Raji (cell line): ENCODE data around the gene VSX1.

ENCODE experiments used
- POLR2A ChIP-seq: IDR thresholded peaks from 2 replicates; pipeline ENCODE4 v1.6.1; 2011; ENCODE audit warnings: low read depth, low read length, control low read depth; ENCODE audit not compliant: insufficient read depth

The VSX1 gene

DNA sequence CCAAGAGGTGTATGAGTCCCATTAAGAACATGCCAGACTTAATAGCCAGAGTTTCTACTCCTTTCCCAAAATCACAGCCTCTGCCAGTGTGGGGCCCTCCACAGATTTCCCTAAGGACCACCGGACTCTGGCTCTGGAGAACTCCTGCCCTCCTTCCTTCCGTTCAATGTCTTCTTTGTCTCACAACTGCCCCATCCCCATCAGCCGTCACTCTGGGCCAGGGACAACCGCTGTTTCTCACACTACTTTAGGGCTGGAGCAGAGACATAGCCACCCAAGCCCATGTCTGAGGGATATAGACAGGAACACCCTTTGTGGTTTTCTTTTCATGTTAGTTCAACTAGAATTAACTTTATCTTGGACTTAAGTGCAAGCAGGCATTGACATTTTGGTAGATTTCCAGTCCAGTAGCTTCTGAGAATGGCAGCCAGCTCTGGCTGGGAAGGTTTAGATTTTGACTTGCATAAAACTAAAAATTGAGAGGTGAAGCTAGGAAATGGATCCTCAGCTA, 17.3 kb downstream of the VSX1 start:
- no peak for TF ChIP-seq POLR2A

DNA sequence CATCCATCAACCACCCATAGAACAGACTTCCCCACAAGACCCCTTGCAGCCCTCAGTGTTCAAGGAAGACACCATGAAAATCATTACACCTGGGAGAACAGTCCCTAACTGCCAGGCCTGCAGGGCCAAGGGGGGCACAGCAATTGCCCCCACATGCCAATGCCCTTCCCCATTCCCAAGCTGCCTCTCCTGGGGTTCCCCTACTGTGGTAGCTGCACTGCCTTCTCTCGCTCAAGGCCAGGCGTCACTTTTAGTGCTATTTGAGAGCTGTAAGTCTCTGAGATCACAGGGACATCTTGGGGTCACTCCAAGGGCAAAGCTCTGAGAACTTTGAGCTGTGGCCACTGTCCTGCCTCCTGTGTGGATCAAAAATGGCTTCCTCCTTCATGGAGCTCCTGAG, 18.0 kb downstream of the VSX1 start:
- TF ChIP-seq POLR2A: no peak

DNA sequence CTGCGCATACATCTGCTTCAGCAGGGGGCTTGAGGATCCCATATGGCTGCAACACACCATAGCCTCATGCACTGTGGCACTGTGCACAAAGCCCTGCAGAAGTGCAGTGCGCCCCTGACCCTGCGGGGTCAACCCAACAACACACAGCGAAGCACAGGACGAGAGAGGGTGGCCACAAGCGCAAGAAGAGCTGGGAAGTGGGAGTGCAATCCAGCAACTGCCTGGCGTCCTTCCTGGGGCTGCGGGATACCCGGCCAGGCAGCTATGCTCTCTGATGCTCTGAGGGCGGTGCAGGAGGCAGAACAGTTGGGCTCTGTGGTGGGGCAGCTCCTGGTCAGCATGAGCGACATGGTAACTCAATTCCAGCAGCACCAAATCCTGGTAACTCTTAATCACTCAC, 18.4 kb downstream of the VSX1 start:
- TF ChIP-seq POLR2A: no peak

DNA sequence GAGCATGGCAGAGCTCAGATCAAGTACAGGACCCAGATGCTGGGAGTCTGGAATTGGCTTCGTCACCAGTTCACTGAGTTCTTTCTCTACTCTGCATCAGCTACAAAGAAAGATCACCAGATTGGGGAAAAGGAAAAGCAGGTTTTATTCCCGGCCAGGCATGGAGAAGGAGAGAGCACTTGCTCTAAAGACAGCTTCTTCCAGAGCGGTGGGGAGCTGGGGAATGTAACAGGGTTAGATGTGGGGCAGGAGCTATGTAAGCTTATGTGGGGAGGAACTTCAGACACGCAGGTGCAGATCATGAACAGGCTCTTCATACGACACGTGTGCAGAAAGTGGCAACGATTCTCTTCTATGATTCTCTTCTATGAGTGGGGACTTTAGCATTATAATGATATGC, 19.1 kb downstream of the VSX1 start:
- TF ChIP-seq POLR2A: no peak

DNA sequence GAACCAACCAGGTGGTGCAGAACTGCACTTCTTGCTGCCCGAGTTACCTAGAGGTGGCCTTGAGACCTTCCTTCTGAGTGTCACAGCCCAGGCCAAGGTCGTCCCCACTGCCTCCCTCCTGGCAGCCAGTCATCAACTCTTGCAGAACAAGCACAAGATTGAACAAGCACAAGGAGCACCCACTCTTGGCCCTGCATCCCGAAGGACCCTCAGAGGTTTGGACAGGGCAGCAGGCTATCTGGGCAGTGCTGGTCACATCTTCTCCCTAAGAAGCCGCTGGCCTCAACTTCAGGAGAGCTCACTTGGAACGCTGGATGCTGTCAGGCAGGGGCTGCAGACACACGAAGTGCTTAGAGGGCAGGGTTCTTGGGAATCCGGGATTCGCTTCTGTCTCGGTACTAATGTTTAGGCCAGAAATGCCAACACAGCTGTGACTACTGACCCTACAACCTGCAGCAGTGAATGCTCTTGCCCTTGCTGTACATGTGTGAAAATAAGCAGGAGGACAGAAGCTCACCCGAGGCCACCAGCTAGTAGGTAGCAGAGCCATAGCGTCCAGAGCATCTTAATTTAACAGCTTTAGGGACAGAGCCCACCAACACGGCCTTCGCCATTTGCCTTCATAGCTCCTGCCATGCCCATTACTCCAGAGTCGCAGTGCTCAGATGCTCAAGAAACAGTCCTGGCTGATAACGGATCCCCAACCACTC, 20.0 kb downstream of the VSX1 start:
- no peak for TF ChIP-seq POLR2A

DNA sequence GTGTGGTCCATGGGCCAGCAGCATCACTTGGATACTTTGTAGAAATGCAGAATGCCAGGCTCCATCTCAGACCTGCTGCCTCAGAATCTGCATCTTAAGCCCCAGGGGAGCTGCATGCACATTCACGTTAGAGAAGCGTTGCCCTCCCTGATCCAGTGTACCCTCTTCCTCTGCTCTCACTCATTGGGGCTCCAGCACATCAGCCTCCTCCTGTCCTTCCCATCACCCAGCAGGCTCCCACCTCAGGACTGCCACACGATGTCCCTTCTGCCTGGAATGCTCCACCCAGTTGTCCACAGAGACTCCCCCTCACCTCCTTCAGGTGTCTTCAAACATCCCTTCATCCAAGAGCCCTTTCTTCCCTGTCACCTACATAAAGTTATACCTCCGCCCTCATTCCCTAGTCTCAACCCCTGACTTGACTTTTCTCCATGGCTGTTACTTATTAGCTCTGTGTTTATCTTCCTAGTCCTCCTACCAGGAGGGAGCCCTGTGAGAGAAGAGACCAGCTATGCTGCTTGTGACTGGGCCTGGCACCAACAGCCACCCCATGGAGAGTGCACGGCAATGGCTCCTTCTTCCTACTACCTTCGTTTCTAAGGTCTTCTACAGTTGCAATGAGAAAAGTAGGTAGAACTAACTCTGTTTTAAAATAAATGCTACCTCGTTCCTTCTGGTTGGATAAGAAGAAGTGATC, 20.7 kb downstream of the VSX1 start:
- TF ChIP-seq POLR2A: no peak

DNA sequence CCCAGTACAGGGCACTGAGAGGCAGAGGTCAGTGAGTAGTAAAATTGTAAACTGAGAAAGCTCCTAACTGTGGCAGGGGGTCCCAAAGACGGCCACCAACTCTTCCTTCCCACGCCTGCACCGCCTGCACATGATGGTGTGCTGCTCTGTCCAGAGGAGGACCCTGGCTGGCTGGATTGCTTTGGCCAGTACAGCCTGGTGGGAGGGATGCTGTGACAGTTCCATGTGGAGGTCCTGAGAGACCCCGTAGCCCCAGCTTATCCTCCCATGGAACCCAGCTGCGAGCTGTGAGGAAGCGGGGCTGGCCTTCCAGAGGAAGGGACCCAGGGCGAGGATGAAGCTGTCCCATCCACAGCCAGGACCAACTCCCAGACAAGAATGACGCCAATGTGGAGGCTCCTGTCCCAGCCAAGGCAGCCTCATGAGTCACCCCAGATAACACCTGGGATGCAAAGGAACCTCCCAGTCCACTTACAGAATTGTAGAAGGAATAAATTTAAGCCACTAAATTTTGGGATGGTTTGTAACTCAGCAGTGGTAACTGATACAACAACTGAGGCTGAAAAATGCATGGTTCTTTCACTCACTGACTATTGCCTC, 22.0 kb downstream of the VSX1 start:
- no peak for TF ChIP-seq POLR2A

DNA sequence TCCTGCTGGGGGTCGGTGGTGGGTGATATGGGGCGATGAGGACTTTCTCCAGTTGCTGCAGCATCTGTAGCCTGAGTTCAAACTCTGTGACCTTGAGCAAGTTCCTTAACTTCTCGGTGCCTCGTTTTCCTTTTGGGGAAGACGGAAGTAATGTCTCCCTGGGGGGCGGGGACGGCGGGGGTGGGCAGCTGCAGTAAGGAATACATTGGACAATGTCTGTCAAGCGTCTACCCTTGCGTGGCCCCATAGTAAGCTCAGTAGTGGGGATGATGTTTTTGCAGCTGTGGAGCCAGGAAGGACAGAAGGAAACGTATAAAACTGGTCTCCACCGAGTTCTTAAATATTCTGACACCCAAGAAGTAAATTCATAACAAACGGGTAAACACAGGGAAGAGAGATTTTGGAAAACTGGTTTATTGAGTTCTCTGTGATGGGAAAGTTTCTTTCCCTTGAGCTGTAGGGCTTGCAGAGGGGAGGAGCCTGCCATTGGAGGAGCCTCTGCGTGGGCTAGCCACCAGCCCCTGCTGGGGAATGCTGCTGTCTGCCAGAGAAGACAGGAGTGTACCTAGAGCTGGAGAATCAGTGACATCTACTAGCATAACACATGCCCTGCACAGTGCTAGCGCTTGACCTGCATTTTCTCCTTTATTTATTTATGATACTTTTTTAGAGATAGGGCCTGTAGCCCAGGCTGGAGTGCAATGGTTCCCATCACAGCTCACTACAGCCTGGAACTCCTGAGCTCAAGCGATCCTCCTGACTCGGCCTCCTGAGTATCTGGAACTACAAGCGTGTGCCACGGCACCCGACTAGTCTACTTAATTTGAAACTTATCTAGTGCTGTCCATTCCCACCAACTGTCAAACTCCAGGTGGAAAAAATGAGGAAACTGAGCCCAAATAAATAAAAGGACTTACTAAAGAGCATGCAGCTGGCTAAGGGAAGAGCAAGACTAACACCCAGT, 22.8 kb downstream of the VSX1 start:
- no peak for TF ChIP-seq POLR2A

DNA sequence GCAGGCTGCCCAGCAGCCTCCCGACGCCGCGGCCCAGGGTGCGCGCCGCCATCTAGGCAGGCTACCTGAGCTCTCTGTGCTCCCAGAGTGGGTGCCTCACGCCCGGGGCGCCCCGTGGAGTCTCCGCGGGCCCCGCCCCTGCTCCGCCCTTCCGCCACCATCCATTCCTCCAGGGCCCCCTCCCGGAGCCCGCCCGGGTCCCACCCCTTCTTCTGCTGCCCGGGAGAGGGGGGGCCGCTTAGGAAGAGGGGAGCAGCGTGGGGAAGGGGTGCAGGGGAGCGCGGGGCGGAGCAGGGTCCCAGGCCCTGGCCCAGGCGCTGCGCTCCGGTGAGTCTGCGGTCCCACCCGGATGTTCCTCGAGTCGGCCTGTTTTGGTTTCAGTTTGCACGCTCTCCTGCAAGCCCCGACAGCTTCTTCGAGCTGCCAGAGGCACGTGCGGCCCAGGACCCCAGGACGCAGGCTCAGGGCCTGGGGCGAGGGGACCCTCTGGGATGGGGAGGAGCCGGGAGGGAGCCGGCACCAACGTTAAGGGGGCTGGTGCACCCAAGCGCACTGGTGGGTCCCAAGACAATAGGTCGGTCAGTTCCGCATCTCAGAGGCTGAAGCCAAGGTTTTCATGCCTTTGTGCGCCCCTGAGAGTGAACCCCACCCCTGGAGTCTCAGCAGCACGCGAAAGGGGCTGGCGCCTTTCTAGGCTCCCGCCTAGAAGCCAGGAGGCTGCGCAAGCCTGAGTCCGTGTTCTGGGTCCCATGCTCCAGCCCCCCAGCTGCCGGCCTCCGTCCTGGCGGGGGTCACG, 23.7 kb downstream of the VSX1 start, which contains the start of gene ACSS1:
Gene ACSS1 (minus strand): TSS at position 89 of the 796 bp plus-strand sequence. CDS start 37 bp downstream, at position 52.
- TF ChIP-seq POLR2A: peak; percentile 15; the same call in 1 of the 2 replicates

DNA sequence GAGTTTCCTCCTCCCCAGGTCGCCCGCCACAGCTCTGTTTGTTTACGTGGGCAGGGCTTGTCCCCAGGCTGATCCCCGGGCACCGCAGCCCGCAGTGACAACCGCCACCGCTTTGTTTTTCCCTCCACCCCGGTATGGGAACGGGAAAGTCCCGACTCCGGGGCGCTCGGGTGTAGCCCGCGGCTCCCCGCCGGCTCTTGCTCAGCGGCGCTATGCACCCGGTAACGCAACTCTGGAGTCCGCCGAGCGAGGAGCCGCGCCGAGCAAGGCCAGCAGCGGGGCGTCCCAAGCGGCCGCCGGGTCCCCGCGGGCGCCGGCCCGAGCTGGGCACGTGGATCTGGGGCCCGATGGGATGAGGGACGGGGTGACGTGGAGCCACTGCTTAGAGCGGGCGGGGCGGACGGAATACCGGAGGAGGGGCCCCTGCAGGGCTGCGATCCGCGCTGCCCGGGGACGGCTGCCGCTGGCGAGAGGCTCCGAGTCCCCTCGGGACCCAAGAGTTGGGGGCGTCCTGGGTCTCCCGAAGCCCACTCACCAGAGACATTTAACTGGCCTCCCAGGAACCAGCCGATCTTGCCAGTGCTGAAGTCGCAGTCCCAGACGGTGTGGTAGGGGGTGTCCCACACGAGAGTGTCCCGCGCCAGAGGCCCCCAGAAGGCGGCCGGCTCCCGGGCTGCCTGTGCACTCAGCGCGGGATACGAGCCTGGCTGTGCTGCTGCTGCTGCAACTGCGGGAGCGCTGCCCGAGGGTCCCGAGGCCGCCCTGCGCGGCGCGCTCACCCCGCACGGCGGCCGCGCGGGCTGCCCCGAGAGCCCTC, 24.5 kb downstream of the VSX1 start:
- TF ChIP-seq POLR2A: no peak

DNA sequence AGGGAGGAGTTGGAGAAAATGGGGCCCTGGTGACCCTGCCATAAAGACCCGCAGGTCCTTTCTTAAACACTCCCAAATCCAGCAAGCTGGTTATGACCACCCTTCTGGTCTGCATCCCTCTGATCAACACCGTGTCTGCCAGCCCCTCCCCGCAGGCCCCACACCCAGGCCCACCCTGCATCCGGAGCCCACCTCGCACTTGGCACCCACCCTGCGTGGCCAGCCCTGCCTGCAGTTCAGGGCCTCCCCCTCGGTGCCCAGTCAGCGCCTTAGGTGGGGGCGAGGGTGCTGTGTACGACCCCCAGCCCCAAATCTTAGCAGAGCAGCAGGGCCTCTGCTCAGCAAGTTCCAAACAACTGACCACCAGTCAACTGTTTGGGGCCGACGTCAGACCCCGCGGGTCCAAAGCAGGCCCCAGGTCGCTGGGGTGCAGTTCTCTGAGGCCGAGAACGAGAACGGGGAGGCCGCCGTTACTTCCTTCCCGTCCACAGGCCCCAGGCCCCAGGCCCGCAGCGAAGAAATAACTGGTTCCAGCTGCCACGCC, 25.2 kb downstream of the VSX1 start:
- no peak for TF ChIP-seq POLR2A

DNA sequence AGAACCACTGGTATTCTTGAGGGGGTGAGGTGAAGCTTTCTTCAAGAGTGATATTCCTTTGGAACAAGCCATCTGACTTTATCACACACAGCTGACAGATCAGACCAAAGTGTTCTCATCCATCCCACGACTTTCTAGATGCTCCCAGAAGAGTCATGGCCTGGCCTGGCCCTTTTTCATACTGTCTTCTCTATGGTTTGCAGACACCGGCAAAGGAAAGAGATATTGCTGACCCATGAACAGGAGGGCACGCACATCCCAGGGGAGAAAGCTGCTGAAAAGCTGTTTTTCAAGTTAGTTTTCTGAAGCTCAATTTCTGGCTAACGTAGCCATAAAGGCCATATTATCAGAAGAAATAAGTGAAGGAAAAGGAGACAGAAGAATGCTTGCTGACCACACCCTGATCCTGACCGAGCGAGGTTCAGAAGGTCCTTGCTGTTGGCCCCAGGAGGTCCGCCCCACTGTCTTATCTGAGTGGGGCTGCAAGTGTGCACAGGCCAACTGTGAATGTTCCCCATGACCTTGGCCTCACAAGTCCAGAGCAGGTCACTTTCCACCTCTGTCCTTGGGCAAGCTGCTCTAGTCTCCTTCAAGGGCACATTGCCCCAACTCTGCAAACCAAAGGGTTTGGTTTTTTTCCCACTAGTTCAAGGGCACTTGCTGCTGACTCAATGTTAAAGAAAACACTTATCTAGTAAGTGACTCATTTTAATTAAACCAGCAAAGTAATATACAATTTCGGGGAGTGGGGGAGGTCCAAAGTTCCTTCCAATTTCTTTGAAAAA, 26.0 kb downstream of the VSX1 start:
- no peak for TF ChIP-seq POLR2A

DNA sequence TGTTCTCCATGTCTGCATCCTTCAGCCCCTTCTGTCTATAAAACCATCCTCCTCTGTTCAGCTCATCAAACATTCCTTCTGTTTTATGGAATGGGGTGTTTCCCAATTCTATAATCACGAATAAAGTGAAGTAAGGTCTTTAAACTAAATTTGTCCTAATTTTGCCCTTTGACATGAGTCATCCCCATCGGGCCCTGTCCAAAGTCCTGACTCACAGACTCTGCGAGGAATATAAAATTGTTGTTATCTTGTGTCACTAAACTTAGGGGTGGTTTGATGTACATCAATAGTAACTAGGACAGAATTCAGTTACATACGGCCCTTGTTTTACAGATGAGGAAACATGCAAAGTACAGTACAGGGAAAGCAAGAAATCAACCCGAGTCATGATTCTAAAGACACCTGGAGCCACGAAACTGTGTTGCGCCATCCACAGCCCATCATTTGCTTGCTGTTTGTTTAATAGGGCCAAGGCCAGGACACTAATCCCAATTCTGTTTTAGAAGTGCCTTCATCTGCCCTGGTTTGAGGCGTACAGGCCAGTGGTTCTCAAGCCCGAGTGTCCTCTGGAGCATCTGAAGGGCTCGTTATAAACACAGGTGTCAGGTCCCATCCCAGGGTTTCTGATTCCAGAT, 26.8 kb downstream of the VSX1 start:
- no peak for TF ChIP-seq POLR2A
